Lower lobe of right lung (tissue), 2 donors: ENCODE measurements around the gene EPN2. TPM values are rescaled to one million over a fixed set of nuclear protein-coding genes. Genes with fewer than 3 reads are reported as not detected.
A peak's percentile ranks its signal among the peaks of the same experiment; 100 is the strongest.
"Not testable (repeated sequence)": the region's sequence is repeated elsewhere in the genome, so short reads cannot be mapped to it uniquely, and the experiment has no call there.

ENCODE experiments used
- ATAC-seq, 2 donors: fragments of 200-7000 bp; cut with Tn5 transposase; one replicate each; pipeline ENCODE4 v1.9.1; 2020 to 2022; ENCODE audit warnings: mild to moderate bottlenecking in 2 of 2, moderate library complexity in 2 of 2
- DNase-seq: peaks from one replicate; pipeline ENCODE4 v3.0.0-alpha.2; 2020
- H3K27ac ChIP-seq: fragments of 200-600 bp; one replicate; pipeline ENCODE4 v1.8.0; 2022
- H3K27me3 ChIP-seq: fragments of 200-600 bp; one replicate; pipeline ENCODE4 v1.8.0; 2022; ENCODE audit warnings: low read depth
- H3K36me3 ChIP-seq: fragments of 200-600 bp; one replicate; pipeline ENCODE4 v1.8.0; 2022; ENCODE audit warnings: mild to moderate bottlenecking
- H3K4me1 ChIP-seq: fragments of 200-600 bp; one replicate; pipeline ENCODE4 v1.8.0; 2022
- H3K4me3 ChIP-seq: fragments of 200-600 bp; one replicate; pipeline ENCODE4 v1.8.0; 2022; ENCODE audit warnings: mild to moderate bottlenecking
- H3K9me3 ChIP-seq: fragments of 200-600 bp; one replicate; pipeline ENCODE4 v1.8.0; 2022
- CTCF ChIP-seq: fragments of 200-600 bp; IDR thresholded peaks from one replicate; pipeline ENCODE4 v1.8.0; 2022; ENCODE audit warnings: antibody characterized with exemption, mild to moderate bottlenecking
- intact Hi-C: fragments of 100-400 bp; cut with DNase I; formaldehyde crosslinking; loops from one replicate; pipeline ENCODE4 v1.11.0; 2022
- long read RNA-seq: library from polyadenylated mRNA; unstranded; transcript quantifications from one replicate; pipeline ENCODE4 v2.0.0, GENCODE V29; 2021
- total RNA-seq: library from RNA; stranded (reverse); fragmentation: NEBNext Ultra II Directional; extraction: Animal tissue kit (Norgen Biotek cat#: 25700); gene quantifications from one replicate; pipeline ENCODE4 v1.2.1, GENCODE V29; 2021
- donor health status: DM: no; HTN: yes; CAD: no; lungs with severe emphysema.

The EPN2 gene
- total RNA-seq = 66.2 TPM
- long read RNA-seq, full-length matches to known transcripts = 15 of 73 reads
- long read RNA-seq, partial matches to known transcripts = 6 of 73 reads
- long read RNA-seq, other reads (novel, unspliced or antisense) = 52 of 73 reads

- H3K27me3 ChIP-seq, intact Hi-C loops, H3K36me3 ChIP-seq, H3K9me3 ChIP-seq: not testable (repeated sequence)
- H3K4me1 ChIP-seq = peaks cover 34% of the 10 kb centered on the region
- H3K4me3 ChIP-seq = peak within 1 kb of the TSS; percentile 93
- peak within 1 kb of the TSS; percentile 88 for H3K27ac ChIP-seq
- peak; percentile 80 for DNase-seq
- ATAC-seq = peak; percentile 94 to 96
Measured at GRCh38 chr17:19237139-19237388, at the start of gene EPN2. Gene EPN2, plus strand, starts transcription at chr17:19237366. Its CDS starts 45,754 bp downstream, at chr17:19283120.

GRCh38 chr17:19187883-19188869 is 49.0 kb upstream of the EPN2 start:
- H3K36me3 ChIP-seq, H3K4me3 ChIP-seq, H3K4me1 ChIP-seq, DNase-seq, H3K9me3 ChIP-seq, intact Hi-C loops, H3K27me3 ChIP-seq: not testable (repeated sequence)
- ATAC-seq = peak; percentile 36 to 64
- H3K27ac ChIP-seq = peak overlapping the region; percentile 67

- H3K9me3 ChIP-seq, intact Hi-C loops, H3K4me3 ChIP-seq, H3K36me3 ChIP-seq, DNase-seq, H3K27ac ChIP-seq, H3K4me1 ChIP-seq, H3K27me3 ChIP-seq: not testable (repeated sequence)
- peak; percentile 91 to 94 for ATAC-seq
Measured at GRCh38 chr17:19188870-19189708, 48.1 kb upstream of the EPN2 start.

GRCh38 chr17:19189781-19190405 is 47.3 kb upstream of the EPN2 start:
- H3K27ac ChIP-seq, H3K27me3 ChIP-seq, H3K36me3 ChIP-seq, DNase-seq, H3K4me1 ChIP-seq, intact Hi-C loops, H3K4me3 ChIP-seq, H3K9me3 ChIP-seq: not testable (repeated sequence)
- ATAC-seq = peak; percentile 28 to 43

GRCh38 chr17:19196382-19197204 is 40.6 kb upstream of the EPN2 start:
- peak; percentile 15 for TF ChIP-seq CTCF
- H3K36me3 ChIP-seq, H3K27me3 ChIP-seq, H3K9me3 ChIP-seq, intact Hi-C loops, H3K4me1 ChIP-seq: not testable (repeated sequence)
- peak; percentile 98 to 99 for ATAC-seq
- peak overlapping the region; percentile 53 for H3K4me3 ChIP-seq
- peak; percentile 74 for DNase-seq
- peak overlapping the region; percentile 72 for H3K27ac ChIP-seq

- H3K27ac ChIP-seq, intact Hi-C loops, H3K9me3 ChIP-seq, H3K36me3 ChIP-seq, H3K4me1 ChIP-seq, H3K27me3 ChIP-seq, DNase-seq, H3K4me3 ChIP-seq: not testable (repeated sequence)
- ATAC-seq = peak; percentile 95 to 96
Measured at GRCh38 chr17:19202448-19202847, 34.7 kb upstream of the EPN2 start.

GRCh38 chr17:19203429-19203828 is 33.7 kb upstream of the EPN2 start:
- H3K36me3 ChIP-seq, DNase-seq, intact Hi-C loops, H3K4me3 ChIP-seq, H3K9me3 ChIP-seq, H3K27me3 ChIP-seq, H3K27ac ChIP-seq, H3K4me1 ChIP-seq: not testable (repeated sequence)
- peak; percentile 11 to 48 for ATAC-seq

- H3K27ac ChIP-seq, DNase-seq, H3K36me3 ChIP-seq, H3K4me1 ChIP-seq, H3K4me3 ChIP-seq, H3K9me3 ChIP-seq, H3K27me3 ChIP-seq, intact Hi-C loops: not testable (repeated sequence)
- peak; percentile 93 to 94 for ATAC-seq
Measured at GRCh38 chr17:19215074-19215860, 21.9 kb upstream of the EPN2 start.

GRCh38 chr17:19216148-19216926 is 20.8 kb upstream of the EPN2 start:
- intact Hi-C loops, H3K27me3 ChIP-seq, DNase-seq, H3K9me3 ChIP-seq, H3K27ac ChIP-seq, H3K36me3 ChIP-seq, H3K4me1 ChIP-seq, H3K4me3 ChIP-seq, ATAC-seq: not testable (repeated sequence)

GRCh38 chr17:19218914-19219313 is 18.3 kb upstream of the EPN2 start:
- ATAC-seq, H3K27me3 ChIP-seq, intact Hi-C loops: not testable (repeated sequence)

More at GRCh38 chr17:19218914-19219313, 18.3 kb upstream of the EPN2 start:
- H3K9me3 ChIP-seq, H3K36me3 ChIP-seq, H3K4me1 ChIP-seq, H3K4me3 ChIP-seq, H3K27ac ChIP-seq, DNase-seq: not testable (repeated sequence)
